Liver (tissue), 3 donors: ENCODE data around the gene MED20.

Source experiments
- ATF3 ChIP-seq: IDR thresholded peaks from 2 replicates; pipeline ENCODE4 v1.6.1; 2016; ENCODE audit warnings: antibody characterized with exemption
- CTCF ChIP-seq: fragments of 150-350 bp; IDR thresholded peaks from 2 replicates; pipeline ENCODE4 v1.5.1; 2017; ENCODE audit warnings: improper control_type of control experiment, low read depth, low read length; ENCODE audit not compliant: missing input control
- EGR1 ChIP-seq, 2 donors: IDR thresholded peaks; 2 replicates each; pipeline ENCODE4 v1.6.1; 2016 to 2018; ENCODE audit warnings: antibody characterized with exemption in 2 of 2, low read depth in 2 of 2
- FOXA1 ChIP-seq: IDR thresholded peaks from 2 replicates; pipeline ENCODE4 v1.6.1; 2016; ENCODE audit warnings: antibody characterized with exemption
- GABPA ChIP-seq, 2 donors: IDR thresholded peaks in 1 of 2; conservative IDR thresholded peaks in 1 of 2; 2 replicates each; pipeline ENCODE4 v1.6.1; 2016; ENCODE audit warnings: antibody characterized with exemption in 2 of 2, mild to moderate bottlenecking in 1 of 2, moderate library complexity in 1 of 2
- HNF4G ChIP-seq: IDR thresholded peaks from 2 replicates; pipeline ENCODE4 v1.6.1; 2016; ENCODE audit warnings: antibody characterized with exemption
- JUND ChIP-seq, 2 donors: IDR thresholded peaks; 2 replicates each; pipeline ENCODE4 v1.6.1; 2016; ENCODE audit warnings: antibody characterized with exemption in 2 of 2
- MAX ChIP-seq: IDR thresholded peaks from 2 replicates; pipeline ENCODE4 v1.6.1; 2016; ENCODE audit warnings: antibody characterized with exemption
- NR2F2 ChIP-seq: IDR thresholded peaks from 2 replicates; pipeline ENCODE4 v1.6.1; 2016; ENCODE audit warnings: antibody characterized with exemption
- REST ChIP-seq: IDR thresholded peaks from 2 replicates; pipeline ENCODE4 v1.6.1; 2016; ENCODE audit warnings: antibody characterized with exemption, mild to moderate bottlenecking
- SP1 ChIP-seq: IDR thresholded peaks from 2 replicates; pipeline ENCODE4 v1.6.1; 2018; ENCODE audit warnings: antibody characterized with exemption, mild to moderate bottlenecking
- TAF1 ChIP-seq: conservative IDR thresholded peaks from 2 replicates; pipeline ENCODE4 v1.6.1; 2016; ENCODE audit warnings: antibody characterized with exemption, mild to moderate bottlenecking
- YY1 ChIP-seq: IDR thresholded peaks from 2 replicates; pipeline ENCODE4 v1.6.1; 2016; ENCODE audit warnings: antibody characterized with exemption, mild to moderate bottlenecking
- donor health status: healthy.
- donor health status: healthy.

GRCh38 chr6:41871691-41872090 lies 49.2 kb downstream of the MED20 start:
- no peak for TF ChIP-seq CTCF
- TF ChIP-seq REST: no peak
- TF ChIP-seq FOXA1: no peak
- TF ChIP-seq GABPA (IDR thresholded peaks at IDR 0.05 in 1 of 2, conservative IDR thresholded peaks at IDR 0.05 in 1 of 2): no peak
- no peak for TF ChIP-seq MAX
- no peak for TF ChIP-seq YY1
- TF ChIP-seq TAF1: no peak
- no peak for TF ChIP-seq SP1
- TF ChIP-seq JUND (IDR thresholded peaks at IDR 0.05): no peak
- TF ChIP-seq HNF4G: no peak
- TF ChIP-seq EGR1 (IDR thresholded peaks at IDR 0.05; ENCODE audit: low read depth in 2 of 2): no peak
- TF ChIP-seq ATF3: no peak
- no peak for TF ChIP-seq NR2F2
